K562 (cell line): ENCODE results near the gene MVK. TPM values are rescaled to one million over a fixed set of nuclear protein-coding genes. Genes with fewer than 3 reads are reported as not detected.

ENCODE experiments used
- CHD4 ChIP-seq: fragments of 200-600 bp; sonication (generic); IDR thresholded peaks from 3 replicates; pipeline ENCODE4 v1.6.1; 2012; ENCODE audit warnings: low read depth, mild to moderate bottlenecking, mixed read lengths, low read length, inconsistent platforms; ENCODE audit not compliant: insufficient read depth, insufficient replicate concordance, poor library complexity, severe bottlenecking
- EGR1 ChIP-seq: fragments of 450-650 bp; conservative IDR thresholded peaks from 2 replicates; pipeline ENCODE4 v1.6.1; 2017; ENCODE audit warnings: mild to moderate bottlenecking
- ZFP36 ChIP-seq: fragments of 150-350 bp; IDR thresholded peaks from 2 replicates; pipeline ENCODE4 v1.6.1; 2018; ENCODE audit warnings: low read length, low read depth; ENCODE audit not compliant: partially characterized antibody
- ZKSCAN1 ChIP-seq: fragments of 150-350 bp; IDR thresholded peaks from 2 replicates; pipeline ENCODE4 v1.6.1; 2016; ENCODE audit warnings: low read depth, low read length
- ZNF445 ChIP-seq: fragments of 250-450 bp; sonication (Bioruptor Pico); IDR thresholded peaks from 2 replicates; pipeline ENCODE4 v1.4.0; 2020; ENCODE audit warnings: low read depth, mild to moderate bottlenecking, moderate library complexity
- ZNF609 ChIP-seq: sonication (generic); formaldehyde crosslinking; IDR thresholded peaks from 2 replicates; pipeline ENCODE4 v1.8.1; 2023; ENCODE audit warnings: missing genetic modification reagents, mild to moderate bottlenecking, borderline replicate concordance
- polyA plus RNA-seq, 8 experiments: library from polyadenylated mRNA; depleted of rRNA in 4 of 8; stranded (reverse) in 5 of 8; unstranded in 3 of 8; fragments of >200 nt; fragmentation: Nextera tagmentation in 2 of 8; fragmentation: Illumina TruSeq in 1 of 8; extraction: Ambion mirVana in 2 of 8; extraction: Trizol in 1 of 8; gene quantifications; 2 replicates each; pipeline versions ENCODE4 v1.2.1 to v1.2.3, GENCODE V29; 2011 to 2014; ENCODE audit warnings: inconsistent platforms in 1 of 8, missing spikeins in 1 of 8
- total RNA-seq, 7 experiments: library from RNA; depleted of rRNA in 6 of 7; stranded (reverse); fragments of >200 nt in 6 of 7; fragmentation: Illumina TruSeq in 2 of 7; extraction: Trizol in 2 of 7; gene quantifications; 2 replicates each; pipeline versions ENCODE4 v1.2.1 to v1.2.3, GENCODE V29; 2011 to 2021; ENCODE audit warnings: low replicate concordance in 1 of 7

Gene MVK
- total and polyA plus RNA-seq, 9 of the 15 experiments (the other 6 are each of a cell fraction or from before 2014, with no cell fraction given): 0.41 to 33.6 (median 18.8) TPM

DNA sequence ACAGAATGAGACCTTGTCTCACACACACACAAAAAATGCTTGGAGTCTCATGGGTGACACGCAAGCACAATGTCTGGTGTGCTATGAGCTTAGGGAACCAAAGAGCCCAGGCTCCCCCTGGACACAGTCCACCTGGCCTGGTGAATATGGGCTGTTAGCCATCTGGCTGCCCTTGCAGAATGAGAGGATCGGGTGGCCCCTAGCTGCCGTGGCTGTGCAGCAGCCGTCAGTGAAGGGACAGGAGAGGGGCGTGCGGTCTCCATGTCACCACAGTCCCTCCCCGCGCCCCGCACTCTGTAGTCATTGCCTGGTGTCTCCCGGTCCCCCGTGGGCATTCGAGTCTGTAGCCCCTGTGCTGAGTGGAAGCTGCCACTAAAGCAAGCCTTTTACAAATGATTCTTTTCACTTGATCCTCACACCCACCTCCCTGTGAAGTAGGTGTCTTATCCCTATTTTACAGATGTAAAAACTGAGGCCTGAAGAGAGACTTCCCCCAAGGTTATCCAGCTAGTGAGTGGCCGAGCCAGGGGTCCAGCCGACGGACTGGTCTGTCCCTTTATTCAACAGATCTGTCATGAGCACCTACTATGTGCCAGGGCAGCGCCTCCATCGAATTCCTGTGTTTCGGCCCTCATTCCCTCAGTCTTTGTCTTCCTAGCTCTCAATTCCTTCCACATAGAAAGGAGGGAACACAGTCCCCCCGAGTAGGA lies 18.8 kb downstream of the MVK start (continued):
- TF ChIP-seq ZNF609 (CRISPR knock-in tag): no peak
- TF ChIP-seq CHD4: peak; percentile 57
- no peak for TF ChIP-seq ZFP36
- TF ChIP-seq EGR1: no peak
- no peak for TF ChIP-seq ZNF445 (CRISPR knock-in tag)
- peak; percentile 88; the same call in 1 of the 2 replicates for TF ChIP-seq ZKSCAN1
- TF ChIP-seq, all 486 proteins: peak for 5
